Ramos (cell line): ENCODE results near the gene HSD11B2.

Experiments used
- in situ Hi-C: fragments of 300-500 bp; cut with MboI; formaldehyde crosslinking; loops from one replicate; pipeline ENCODE4 v1.14.3; 2022; ENCODE audit warnings: low sequenced_read_pairs; ENCODE audit not compliant: unreplicated experiment

The HSD11B2 gene

DNA sequence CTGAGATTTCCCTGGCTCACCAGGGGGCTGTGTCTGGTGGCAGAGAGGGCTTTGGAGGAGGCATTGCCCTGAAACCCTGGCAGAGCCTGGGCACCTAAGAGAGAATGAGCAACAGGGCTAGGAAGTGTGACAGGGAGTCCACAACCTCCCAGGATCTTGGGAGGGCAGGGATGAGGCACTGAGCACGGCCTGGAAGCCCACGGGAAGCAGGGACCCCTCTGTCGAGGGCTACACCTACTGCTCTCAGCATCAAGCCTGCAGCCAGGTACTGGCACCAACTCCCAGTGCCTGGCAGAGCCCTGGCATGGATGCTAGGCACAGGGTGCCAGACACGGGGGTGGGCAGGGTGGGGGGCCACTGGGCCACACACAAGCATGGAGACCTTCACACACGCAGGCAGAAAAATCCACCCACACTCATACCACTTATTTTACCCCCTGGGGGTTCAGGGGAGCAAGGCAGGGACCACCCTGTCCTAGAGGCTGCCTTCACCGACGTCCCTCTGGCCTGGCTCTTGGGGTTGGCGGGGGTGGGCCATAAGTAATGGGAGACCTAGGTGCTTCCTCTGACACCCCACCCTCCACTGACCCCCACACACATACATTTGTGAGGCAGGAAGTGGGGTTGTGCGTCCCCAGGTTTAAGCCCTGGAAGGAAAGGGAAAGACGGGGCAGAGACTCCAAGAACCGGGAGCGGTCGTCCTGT is 970 bp upstream of the HSD11B2 start:
- in situ Hi-C loops = no loop called here

DNA sequence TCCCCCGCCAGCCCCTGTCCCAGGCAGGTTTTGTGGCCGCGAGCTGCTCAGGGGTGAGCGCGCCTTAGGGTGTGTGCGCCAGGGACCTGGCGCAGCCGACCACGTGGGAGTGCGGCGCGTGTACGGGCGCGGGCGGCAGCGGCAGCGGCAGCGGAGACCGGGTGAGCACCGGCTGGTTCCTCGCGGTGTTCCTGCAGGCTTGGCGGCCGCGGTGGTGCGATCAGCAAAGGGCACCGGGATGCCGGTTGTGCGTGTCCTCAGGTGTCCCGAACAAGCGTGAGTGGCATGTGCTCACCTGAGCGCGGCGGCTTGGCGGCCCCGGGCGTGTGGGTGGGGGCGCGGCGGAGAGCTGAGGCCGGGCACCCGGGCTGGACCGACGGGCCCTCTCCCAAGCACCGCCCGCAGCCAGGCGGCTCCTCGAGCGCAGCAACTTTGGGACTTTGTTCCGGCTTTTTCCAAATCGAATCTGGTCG is 381 bp upstream of the HSD11B2 start:
- in situ Hi-C loops = no loop called here

DNA sequence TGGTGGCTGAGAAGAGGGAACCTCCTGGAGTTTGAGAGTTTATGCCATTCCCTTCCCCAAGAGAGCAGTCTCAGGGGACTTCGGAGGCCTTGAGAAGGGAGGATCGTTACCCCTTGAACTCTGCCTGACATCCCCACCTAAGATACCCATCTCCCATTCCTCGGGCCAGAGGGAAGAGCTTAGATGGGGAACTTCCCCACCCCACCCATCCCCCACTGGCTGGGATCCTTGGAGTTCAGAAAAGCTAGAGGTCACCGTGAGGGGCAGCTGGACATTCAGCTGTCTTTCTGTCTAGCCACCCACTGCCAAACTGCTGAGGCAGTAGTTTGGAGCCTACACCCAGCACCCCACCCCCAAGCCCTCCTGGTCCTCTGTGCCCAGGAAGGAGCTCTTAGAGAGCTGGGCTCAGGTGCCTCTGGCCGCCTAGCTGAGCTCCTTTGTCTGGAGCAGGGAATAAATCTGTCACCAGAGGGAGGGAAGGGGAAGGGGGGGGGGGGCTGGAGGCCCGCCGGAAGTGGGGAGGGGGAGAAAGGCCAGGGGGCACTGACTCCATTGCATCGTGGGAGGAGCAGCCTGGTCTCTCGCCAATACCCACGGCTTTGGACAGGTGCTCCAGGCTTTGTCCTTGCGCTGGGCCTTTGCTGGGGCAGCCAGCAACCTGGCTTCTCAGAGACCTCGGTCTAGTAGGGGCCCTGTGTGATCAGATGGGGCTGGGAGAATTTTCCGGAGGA is 1.0 kb downstream of the HSD11B2 start:
- in situ Hi-C loops = no loop called here

DNA sequence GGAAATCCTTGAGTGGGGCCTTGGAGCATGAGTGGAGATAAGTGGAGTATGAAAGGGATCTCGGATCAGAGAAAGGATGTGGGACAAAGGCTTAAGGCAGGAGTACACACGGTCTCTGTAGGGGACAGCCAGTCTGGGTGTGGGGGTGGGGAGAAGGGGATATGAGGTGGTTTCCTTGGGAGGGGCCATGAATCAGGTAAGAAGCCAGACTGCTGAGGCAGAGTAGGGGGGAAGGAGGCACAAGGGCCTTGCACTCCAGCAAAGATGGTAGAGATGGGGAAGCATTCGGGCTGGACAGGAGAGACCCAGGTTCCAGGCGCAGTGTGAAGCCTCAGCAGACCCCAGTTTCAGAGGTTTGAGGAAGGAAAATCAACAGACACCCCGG is 1.6 kb downstream of the HSD11B2 start:
- in situ Hi-C loops = no loop called here

DNA sequence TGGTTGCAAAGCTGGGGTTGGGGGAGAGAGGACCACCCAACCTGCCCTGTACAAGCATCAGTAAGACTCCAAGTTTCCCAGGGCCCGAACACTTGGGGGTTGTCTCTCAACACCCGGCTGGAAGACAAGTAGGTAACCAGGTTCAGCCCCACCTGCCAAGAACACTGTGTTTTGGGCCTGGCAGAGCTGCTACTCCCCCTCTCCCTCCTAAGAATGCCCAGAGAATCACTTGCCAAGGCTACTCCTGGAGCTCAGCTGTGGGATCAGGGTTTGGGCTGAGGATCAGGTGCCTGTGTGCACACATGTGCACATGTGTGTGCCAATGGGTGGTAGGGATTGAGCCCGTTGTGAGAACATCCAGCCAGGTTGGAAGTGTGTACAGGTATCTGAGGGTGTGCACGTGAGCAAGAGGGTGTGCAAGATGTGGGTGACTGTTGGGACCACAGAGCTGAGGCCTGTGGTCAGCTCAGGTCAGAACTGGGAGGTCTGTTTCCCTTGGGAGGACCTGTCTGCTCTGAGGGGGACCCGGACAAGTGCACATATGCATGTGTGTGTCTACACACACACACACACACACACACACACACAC is 2.3 kb downstream of the HSD11B2 start:
- in situ Hi-C loops = no loop called here

DNA sequence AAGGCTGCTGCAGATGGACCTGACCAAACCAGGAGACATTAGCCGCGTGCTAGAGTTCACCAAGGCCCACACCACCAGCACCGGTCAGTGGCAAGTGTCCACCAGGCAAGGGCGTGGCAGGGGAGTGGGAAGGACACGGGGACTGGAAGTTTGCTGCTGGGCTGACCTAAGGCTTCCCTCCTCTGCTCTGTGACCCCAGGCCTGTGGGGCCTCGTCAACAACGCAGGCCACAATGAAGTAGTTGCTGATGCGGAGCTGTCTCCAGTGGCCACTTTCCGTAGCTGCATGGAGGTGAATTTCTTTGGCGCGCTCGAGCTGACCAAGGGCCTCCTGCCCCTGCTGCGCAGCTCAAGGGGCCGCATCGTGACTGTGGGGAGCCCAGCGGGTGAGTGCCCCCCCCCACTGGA is 4.8 kb downstream of the HSD11B2 start:
- in situ Hi-C loops = no loop called here

DNA sequence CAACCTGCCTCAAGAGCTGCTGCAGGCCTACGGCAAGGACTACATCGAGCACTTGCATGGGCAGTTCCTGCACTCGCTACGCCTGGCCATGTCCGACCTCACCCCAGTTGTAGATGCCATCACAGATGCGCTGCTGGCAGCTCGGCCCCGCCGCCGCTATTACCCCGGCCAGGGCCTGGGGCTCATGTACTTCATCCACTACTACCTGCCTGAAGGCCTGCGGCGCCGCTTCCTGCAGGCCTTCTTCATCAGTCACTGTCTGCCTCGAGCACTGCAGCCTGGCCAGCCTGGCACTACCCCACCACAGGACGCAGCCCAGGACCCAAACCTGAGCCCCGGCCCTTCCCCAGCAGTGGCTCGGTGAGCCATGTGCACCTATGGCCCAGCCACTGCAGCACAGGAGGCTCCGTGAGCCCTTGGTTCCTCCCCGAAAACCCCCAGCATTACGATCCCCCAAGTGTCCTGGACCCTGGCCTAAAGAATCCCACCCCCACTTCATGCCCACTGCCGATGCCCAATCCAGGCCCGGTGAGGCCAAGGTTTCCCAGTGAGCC is 5.8 kb downstream of the HSD11B2 start:
- in situ Hi-C loops = no loop called here

DNA sequence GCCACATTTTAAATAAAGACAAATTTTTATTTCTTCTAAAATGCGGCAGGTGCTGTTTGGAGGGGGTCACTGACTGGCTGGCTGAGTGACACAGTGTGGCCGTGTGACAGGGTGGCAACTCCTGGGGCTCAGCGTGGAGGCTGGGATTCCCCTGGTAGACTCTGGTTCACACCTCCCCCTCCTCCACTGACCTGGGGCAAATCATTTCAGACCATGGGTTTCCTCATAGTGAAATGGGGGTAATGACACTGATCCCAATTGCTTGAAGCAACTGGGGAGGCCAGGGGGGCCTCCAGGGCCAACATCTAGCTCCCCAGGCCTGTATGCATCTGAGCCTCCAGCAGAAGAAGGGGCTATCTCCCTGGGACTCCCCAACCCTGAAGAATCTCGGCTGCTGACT is 6.6 kb downstream of the HSD11B2 start:
- in situ Hi-C loops = no loop called here

DNA sequence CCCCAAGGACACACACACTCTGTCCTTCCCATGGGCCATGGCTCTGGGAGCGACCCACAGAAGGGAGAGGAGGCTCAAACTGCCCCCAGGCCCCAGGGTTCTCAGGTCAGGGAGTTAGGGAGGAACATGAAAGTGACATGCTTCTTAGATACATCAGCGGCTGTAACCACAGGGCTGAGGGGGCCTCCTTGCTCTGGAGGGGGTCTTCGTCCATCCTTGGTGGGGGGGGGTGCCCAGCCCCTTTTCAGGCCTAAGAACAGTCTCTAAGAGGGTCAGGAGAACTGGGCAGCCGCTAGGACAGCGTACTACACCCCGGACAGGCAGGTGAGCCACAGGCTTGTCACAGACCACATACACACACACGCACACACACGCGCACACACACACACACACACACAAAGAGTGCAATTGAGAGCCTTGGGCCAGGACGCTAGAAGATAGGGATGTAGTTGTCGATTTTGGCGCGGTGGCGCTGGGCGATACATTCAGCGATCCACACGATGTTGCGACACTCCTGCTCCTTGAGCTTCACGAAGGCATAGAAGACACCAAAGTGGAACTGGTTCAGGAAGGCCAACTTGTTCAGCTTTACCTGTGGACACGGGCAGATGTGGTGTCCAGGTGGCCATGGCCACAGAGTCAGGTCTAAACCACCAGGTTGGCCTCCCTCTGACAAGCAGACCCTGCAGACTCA is 7.3 kb downstream of the HSD11B2 start:
- in situ Hi-C loops = no loop called here

DNA sequence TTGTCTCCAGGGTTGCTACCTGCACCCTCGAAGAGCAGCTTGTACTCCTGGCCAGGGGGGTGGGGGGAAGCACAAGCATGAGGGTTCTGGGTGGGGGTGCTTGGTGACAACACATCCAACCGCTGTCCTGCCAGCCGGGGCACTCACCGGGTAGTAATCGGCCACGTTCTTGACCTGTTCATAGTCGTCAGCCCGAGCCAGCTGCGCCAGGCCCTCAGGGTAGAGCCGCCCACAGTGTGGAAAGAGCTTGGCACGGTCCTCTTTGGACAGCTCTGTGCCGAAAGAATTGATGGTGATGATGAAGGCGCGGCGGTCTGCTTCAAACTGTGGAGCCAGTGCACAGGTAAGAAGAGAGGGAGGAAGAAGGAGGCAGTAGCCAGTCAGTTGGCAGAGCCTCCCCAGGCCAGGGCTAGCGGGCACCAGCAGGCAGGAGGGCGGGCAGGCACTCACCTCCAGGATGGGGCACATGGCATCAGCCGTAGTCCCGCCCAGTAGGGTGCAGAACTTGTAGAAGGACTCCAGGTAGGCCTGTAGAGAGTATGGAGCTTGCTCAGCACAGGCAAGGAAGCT is 8.0 kb downstream of the HSD11B2 start:
- in situ Hi-C loops = no loop called here

DNA sequence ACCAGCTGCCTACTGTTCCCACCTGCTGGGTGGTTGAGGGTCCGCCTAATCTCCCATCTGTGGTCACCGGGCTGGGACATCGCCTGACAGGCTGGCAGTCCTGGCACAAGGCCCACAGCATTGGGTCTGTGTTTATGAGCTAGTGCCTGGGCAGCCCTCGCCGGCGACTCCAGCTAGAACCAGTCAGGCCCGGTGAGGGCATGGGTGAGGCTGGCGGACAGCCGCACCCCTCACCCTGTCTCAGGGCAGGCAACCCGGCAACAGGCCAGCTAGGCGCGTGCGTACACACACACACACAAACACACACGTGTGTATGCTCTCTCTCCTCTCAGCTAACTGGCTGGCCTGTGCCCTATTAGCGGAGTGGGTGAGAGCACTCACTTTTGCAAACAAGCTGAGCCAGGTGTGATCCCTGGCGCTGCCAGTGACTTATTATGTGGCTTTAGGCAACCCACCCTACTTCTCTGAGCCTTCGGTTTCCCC is 10.4 kb downstream of the HSD11B2 start:
- in situ Hi-C loops = no loop called here

DNA sequence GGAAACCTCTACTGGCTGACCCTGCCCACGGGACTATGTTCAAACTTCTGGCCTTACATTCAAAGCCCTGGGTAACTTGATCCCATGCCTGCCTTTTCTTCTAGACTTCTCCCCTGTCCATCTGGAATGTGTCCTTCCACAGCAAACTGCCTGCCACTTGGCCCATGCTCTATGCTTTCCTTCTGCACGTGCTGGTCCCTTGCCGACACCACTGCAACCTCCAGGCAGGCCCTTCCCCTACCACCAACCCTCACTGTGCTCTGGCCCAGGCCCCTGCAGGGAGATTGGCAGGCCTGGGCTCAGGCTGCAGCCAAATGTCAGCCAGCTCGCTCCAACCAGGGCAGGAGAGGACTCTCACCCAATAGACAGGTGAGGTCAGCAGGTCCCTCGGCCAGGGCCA is 11.0 kb downstream of the HSD11B2 start:
- in situ Hi-C loops = no loop called here

DNA sequence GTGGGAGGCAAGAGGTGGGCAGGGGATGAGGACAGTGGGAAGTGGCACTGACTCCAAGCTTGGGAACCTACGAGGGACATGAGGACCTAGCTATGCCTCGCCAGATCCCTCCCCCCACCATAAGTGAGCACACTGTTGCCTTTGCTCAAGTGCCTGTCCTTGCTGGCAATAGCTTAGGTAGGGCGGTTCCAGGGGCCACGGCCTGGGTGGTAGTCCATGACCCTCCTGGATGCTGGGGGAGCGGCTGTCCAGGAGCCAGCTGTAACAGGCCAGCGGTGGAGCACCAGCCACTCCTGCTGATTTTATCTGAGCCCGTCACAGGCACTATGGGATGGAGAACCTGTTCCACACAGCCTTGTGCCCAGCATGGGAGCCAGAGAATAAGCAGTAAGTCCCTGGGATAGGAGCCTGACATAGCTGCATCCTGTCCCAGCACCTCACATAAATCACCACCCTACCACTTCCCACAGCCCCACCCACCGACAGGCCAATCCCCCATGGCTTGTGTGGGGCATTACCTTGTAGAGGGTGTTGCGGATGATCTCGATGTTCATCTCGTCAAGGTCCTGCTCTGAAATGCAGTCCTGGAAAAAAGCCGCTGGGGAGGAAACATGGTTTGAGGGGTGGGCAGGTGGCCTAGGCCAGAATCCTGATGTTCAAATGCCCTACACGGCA is 11.8 kb downstream of the HSD11B2 start:
- in situ Hi-C loops = no loop called here

DNA sequence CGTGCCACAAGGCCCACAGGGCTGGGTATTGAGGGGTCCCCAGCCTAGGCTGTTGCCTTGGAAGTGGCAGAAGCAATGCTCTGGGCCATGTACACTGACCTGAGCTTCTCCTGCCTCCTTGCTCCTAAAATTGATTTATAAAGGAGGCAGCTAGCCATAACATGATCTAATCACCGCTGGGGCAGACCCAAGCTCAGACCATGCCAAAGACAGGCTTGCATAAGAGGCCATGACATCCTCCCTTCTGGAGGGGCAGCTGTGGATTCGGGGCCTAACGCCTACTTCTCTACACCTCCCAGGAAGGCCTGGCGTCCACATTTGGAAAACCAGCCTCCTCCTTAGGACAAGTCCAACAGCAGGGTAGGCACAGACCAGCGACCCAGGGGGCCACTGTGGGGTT is 12.3 kb downstream of the HSD11B2 start:
- in situ Hi-C loops = no loop called here

DNA sequence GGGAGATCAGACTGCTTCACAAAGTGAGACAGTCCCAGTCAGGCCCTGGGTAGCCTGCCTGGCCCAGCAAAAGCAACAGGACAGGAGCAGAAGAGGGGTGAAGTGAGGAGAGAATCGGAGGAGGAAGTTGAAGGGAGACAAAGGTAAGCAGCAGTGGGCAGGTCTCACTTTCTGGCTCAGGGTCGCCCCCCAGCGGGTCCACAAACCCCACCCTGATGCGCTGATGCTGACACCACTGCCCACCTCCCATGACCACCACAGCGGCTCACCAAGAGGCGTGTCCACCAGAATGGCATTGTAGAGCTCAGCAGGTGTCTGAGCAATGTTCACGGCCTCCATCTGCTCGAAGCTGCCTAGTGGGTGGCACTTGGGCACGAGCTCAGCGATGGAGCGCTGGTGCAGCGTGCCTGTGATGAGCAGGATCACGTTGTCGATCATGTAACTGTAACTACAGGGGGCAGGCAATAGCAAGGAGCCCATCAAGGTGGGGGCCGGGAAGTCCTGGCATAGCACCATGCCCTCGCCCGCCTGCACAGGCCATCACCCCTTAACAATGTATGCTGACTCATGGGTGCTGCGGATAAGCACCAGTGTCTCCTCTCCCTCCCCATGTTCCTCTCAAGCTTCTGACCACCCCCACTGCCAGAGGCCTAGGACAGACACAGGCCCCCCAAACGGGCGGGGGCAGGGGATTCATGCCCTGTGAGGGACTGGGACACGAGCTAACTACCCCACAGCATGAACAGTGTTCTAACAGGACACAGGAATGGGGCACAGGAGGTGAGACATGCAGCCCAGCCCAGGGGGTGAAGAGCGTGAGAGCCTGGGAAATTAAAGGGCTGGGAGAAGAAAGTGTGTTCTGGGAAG is 13.6 kb downstream of the HSD11B2 start:
- in situ Hi-C loops = no loop called here

DNA sequence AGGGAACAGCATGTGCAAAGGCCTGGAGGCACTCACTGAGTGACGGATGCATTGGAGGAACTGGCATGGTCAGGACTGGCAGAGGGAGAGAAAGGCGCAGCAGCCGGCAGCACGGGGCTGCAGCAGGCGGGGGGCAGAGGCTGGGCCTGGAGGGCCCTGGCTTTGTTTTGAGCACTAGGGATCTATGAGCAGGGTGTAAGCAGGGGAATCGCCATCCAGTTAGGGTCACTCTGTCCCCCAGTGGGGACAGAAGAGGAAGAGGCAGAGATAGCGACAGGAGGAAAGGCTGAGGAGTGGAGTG is 14.2 kb downstream of the HSD11B2 start:
- in situ Hi-C loops = no loop called here

DNA sequence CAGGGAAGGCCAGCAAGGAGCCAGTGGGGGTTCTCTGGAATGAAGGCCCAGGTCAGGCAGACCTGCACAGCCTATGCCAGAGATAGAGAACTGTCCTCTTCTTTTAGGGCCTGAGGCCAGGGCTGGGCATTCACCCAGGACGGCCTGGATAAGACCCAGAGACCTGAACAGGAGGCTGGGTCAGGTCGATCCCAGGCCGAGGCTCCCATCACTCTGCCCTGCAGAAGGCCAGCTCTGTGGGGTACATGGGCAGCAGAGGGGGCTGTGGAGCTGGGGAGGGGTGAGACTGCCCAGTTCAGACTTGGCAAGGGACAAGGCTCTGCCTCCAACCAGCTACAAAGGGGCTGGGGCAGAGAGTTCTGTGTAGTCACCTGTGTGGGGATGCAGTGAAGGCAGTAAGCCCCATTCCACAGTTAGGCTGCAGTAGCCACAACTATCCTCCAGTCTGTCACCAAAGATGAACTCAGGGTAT is 14.6 kb downstream of the HSD11B2 start:
- in situ Hi-C loops = no loop called here

DNA sequence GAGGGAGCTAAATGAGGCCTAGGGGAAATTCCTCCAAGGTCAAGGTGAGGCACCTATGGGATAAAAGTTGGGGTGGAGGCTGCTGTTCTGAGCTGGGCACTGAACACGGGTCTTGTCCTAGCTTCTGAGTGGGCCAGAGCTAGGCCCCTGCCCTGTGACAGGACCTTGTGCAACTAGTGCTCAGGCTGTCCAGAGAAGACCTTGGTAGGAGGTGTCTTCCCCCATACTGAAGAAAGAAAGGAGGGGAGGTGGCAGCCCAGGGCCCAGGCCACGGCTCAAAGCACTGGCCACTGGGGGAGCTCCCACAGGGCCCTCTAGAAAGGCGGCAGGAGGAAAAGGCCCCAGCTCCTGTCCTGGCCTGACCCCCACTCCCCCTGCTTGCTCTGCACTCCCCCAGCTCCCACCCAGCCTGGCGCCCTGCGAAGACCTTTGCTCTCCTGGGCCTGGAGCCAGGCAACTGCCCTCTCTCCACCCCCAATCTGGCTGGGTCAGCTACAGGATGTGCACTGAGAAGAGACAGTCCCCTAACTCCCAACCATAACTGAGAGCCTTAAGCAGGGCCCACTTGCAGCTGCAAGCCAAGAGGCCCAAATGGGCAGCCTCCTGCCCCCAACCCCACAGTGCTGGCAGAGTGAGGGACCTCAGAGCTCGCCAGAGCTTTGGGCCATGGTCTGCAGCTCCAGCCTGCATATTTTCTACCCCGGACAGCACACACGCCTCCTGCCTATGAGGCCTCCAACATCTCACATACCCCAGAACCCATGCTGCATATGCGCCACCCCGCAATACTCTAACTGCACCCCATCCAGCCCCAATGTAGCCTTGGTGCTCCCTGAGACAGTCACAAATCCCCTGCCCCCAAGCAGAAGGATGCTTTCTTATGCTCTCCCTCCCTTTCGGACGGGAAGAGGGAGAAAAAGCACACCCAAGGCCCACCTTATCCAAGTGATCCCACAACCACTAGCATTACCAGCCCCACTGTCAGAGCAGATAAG is 15.3 kb downstream of the HSD11B2 start:
- in situ Hi-C loops = no loop called here
